T47D (cell line): ENCODE measurements around the gene RALGAPB.
"Not testable (repeated sequence)": the region's sequence is repeated elsewhere in the genome, so short reads cannot be mapped to it uniquely, and the experiment has no call there.

Experiments
- DNase-seq, 2 experiments: peaks; one replicate each; pipeline versions ENCODE4 v3.0.0 to v3.0.0-alpha.2; 2011 to 2012; ENCODE audit warnings: low read depth in 1 of 2, low spot score in 1 of 2
- JUND ChIP-seq: IDR thresholded peaks from 2 replicates; pipeline ENCODE4 v1.6.1; 2012; ENCODE audit warnings: low read depth
- in situ Hi-C: cut with HindIII; loops from 2 replicates; pipeline ENCODE4 v1.10.0; 2016; ENCODE audit warnings: low sequenced_read_pairs, low pct_unique_long_range_greater_than_20kb

The RALGAPB gene

GRCh38 chr20:38434770-38435554 is 37.7 kb upstream of the RALGAPB start, which contains the start of gene SNHG17:
Gene SNHG17, minus strand, starts transcription at chr20:38435328.
- TF ChIP-seq JUND: no peak
- DNase-seq: peak; percentile 63 to 97
- in situ Hi-C loops: no loop called here

- no peak for DNase-seq
- in situ Hi-C loops: no loop called here
- TF ChIP-seq JUND: no peak
These were observed 37.1 kb upstream of the RALGAPB start for GRCh38 chr20:38435555-38435939.

GRCh38 chr20:38437796-38438195 is 34.8 kb upstream of the RALGAPB start:
- in situ Hi-C loops: no loop called here
- no peak for DNase-seq
- TF ChIP-seq JUND: no peak

GRCh38 chr20:38441110-38441509 is 31.5 kb upstream of the RALGAPB start:
- DNase-seq, in situ Hi-C loops: not testable (repeated sequence)

GRCh38 chr20:38441916-38442315 is 30.7 kb upstream of the RALGAPB start:
- no peak for TF ChIP-seq JUND
- DNase-seq: no peak
- in situ Hi-C loops: no loop called here

- in situ Hi-C loops: no loop called here
These were observed 27.3 kb upstream of the RALGAPB start for GRCh38 chr20:38445381-38445796.

GRCh38 chr20:38445901-38446425 is 26.7 kb upstream of the RALGAPB start:
- no peak for DNase-seq
- in situ Hi-C loops: no loop called here
- no peak for TF ChIP-seq JUND

More at GRCh38 chr20:38445381-38445796, 27.3 kb upstream of the RALGAPB start:
- no peak for TF ChIP-seq JUND
- DNase-seq: no peak

- TF ChIP-seq JUND: no peak
- peak; percentile 91 to 96 for DNase-seq
- in situ Hi-C loops: no loop called here
These were observed 26.0 kb upstream of the RALGAPB start for GRCh38 chr20:38446441-38447209.

- TF ChIP-seq JUND: no peak
- in situ Hi-C loops: no loop called here
These were observed 25.4 kb upstream of the RALGAPB start for GRCh38 chr20:38447251-38447661.

GRCh38 chr20:38447931-38448675 is 24.5 kb upstream of the RALGAPB start:
- in situ Hi-C loops: no loop called here
- TF ChIP-seq JUND: no peak
- DNase-seq: no peak

More at GRCh38 chr20:38447251-38447661, 25.4 kb upstream of the RALGAPB start:
- DNase-seq: no peak

- in situ Hi-C loops: no loop called here
- DNase-seq: no peak
- TF ChIP-seq JUND: no peak
These were observed 23.6 kb upstream of the RALGAPB start for GRCh38 chr20:38449046-38449445.

- in situ Hi-C loops: no loop called here
- TF ChIP-seq JUND: no peak
- DNase-seq: no peak
These were observed 22.1 kb upstream of the RALGAPB start for GRCh38 chr20:38450412-38450975.
